HG03378 (cell line): ENCODE measurements around the gene ALS2.
"Not testable (repeated sequence)": the region's sequence is repeated elsewhere in the genome, so short reads cannot be mapped to it uniquely, and the experiment has no call there.

ENCODE experiments used
- ATAC-seq: cut with Tn5 transposase; IDR thresholded peaks from one replicate; pipeline ENCODE4 v1.9.1; 2021; ENCODE audit warnings: mild to moderate bottlenecking, moderate library complexity; ENCODE audit not compliant: unreplicated experiment

The ALS2 gene

DNA sequence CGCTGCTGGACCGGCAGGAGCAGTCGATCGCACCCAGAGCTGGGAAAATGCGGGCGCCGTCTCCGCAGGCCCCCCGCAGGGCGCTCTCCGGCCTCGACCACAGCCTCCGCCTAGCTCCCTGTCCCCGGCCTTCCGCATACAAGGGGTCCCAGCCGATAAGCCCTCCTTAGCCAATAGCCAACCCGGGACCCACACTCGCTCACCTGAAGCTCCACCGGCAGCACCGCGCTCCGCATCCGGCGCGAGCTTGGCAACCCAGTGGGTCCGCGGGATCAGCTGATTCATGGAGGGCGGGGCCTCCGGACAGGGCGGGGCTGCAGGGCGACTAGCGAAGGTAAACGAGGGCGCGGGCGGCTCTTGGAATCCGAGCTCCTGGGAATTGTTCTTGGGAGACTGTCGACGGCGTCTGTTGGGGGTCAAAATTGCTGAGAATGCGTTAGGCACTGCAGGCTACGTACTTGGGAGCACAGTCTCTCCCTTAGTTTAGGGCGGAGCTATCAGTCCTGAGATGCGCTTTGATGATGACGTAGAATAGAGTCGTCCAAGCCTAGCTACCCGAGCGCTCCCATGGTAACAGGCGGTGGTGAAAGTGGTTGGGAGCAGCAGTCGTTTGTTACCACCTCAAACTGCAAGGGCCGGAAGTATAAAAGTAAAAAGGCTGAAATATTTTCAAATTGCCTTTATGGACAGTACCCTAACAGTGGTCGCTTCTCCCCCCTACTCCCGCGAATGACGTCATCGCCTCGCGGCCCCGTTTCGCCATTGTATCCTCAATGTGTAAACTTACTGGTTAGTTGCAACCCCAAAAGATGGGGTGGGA is at the start of gene ALS2:
TSS of gene ALS2 (minus strand) at position 260 of the 820 bp plus-strand sequence. CDS start 12,048 bp downstream, outside the sequence.
- ATAC-seq: peak; percentile 88

DNA sequence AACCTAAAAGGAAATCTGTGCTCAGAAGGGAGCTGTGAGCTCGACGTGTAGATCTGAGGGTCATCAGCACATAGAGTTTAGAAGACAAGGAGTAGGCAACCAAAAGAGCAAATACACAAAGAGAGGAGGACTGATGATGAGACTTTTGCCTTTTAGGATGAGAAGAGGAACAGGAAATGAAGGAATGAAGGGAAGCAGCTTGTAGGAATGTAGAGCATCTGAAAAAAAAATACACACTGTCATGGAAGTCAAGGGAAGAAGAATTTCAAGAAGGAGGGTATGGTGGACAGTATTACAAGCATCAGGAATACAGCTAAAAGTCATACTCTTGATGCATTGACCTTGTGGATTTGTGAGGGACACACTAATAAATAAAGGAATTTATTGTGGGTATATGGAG is 47.5 kb upstream of the ALS2 start:
- no peak for ATAC-seq

DNA sequence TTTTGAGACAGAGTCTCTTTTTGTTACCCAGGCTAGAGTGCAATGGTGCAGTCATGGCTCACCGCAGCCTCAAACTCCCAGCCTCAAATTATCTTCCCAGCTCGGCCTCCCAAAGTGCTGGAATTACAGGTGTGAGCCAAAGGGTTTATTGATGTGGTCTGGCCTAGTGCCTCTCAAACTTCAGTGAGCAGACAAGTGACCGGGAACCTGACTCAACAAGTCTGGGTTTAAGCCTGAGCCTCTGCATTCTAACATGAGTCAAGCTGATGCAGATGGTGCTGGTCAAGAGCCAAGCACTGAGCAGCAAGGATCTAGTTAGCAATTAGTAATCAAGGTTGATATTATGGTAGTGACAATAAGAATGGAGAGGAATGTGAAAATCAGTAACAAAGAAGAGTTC is 46.9 kb upstream of the ALS2 start:
- ATAC-seq: no peak

DNA sequence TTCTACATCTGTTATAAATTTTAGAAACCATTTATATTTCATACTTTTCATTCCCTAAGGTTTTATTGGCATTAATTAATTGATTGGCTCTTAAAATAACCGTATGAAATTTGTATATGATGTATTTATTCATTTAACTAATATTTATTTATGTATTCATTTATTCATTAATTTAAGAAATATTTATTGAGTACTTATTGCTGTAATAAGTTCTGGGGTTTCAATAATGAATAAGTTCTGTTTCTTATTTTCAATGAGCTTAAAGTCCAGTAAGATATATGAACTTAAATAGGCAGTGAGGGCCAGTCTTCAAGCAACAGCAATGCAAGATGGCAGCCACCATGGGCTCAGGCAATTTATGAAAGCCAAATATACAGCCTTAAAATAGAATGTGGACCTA is 43.5 kb upstream of the ALS2 start:
- ATAC-seq: no peak

DNA sequence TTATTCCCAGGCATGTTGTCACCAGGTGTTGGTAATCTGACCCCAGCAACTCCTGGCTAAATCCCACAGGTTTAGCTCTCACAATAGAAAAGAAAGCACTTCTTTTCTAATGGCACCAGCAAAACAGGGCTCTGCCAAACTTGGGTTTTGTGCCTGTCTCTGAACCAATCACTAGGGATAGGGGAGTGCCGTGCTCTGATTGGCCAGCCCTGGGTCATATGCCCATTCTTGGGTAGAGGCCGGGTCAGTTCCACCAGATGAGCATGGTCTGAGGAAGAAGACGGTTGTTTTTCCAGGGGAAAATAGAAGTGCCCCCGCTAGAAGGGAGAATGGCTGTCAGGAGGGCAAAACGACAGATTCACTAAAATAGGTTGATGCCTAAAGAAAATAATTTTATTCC is 40.3 kb upstream of the ALS2 start:
- no peak for ATAC-seq

DNA sequence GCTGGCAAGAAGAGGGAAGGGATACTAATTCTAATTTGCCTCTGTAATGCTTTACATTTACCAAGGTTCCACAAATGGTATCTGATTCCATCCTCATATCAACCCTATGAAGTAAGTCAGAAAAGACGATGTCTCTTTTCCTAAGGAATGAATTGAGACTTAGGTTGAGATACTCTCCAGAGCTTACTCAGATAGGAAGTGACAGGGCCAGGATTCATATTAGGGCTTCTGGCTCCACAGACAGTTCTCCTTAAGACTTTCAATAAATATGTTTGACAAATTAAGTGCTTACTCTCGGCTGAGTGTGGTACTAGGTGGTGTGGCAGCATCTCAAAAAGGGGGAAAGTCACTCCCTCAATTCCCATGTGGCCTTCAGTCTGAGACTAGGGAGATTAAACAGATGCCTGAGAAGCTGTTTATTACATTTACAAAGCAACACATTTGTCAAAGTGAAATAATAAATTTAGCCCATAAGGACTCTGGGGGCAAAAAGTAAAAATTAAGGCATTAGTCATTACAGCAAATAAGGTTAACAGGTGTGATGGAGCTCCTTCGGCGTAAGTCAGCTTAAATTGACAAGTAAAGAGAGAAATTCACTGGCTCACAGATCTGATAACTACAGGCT is 39.8 kb upstream of the ALS2 start:
- no peak for ATAC-seq

DNA sequence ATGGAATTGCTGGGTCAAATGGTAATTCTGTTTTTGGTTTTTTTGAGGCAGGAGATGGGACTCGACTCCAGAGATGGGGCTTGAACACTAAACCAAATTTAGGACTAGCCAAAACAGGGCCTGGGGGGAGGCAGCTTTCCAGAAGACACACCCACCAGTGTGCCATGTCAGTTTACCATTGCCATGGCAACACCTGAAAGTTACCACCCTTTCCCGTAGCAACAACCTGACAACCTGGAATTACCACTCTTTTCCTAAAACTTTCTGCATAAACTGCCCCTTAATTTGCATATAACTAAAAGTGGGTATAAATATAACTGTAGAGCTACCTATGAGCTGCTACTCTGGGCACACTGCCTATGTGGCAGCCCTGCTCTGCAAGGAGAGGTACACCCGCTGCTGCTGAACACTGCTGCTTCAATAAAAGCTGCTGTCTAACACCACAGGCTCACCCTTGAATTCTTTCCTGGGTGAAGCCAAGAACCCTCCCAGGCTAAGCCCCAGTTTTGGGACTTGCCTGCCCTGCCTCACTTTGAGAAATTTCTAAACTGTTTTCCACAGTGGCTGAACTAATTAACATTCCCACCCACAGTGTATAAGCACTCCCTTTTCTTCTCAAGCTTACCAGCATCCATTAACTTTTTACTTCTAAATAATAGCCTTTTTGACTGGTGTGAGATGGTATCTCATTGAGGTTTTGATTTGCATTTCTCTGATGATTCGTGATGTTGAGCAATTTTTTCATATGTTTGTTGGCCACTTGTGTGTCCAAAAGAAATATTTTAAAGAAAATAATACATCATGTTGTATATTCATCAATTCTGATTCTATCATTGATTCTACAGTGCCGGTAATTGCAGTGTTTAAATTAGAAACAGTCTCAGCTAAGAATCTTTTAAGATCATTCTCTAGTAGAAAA is 36.2 kb upstream of the ALS2 start:
- no peak for ATAC-seq

DNA sequence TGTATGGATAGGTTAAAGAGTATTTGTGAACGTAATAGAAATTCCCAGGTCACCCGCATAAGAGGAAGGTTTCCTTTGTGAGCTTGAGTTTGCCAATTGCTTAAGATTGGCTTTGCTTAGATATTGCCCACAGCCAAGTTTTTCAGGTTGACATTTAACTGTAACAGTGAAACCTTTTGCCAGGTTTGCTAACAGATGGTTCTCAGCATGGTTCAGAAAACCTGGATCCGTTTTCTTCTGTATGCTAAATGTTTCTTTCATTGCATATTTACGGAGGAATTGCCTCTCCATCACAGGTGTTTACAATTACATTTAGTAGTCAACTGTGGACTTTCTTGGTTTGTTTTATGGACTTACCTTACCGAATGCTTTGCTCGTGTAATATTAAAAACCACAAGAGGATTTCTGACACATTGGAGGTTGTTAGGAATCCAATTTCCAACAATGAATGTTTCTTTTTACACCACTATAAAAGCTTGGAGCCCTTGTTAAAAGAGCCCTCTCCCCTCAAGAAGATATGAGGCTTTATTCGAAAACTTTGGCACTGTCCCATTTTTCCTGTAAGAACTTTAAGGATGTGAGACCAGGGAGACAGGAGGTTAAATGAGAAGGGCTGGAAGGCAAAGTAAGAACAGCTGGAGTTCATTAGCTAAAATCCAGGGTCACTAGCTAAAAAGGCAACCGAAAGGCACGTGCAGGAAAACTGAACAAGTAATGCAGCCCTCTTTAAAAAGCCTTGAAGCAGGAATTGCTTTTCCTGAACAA is 33.4 kb upstream of the ALS2 start:
- ATAC-seq: no peak

DNA sequence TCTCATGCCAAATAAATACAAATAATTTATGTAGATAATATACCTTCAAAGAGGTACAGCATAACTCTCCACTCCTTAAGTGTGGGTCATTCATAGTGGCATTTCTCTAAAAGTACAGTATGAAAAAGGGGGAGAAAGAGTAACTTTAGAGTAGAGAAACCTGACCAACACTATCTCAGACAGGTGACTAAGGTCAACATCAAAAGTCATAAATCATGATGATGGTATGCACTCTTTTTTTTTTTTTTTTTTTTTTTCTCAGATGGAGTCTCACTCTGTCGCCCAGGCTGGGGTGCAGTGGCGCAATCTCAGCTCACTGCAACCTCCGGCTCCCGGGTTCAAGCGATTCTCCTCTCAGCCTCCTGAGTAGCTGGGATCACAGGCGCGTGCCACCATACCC is 29.9 kb upstream of the ALS2 start:
- not testable (repeated sequence) for ATAC-seq

DNA sequence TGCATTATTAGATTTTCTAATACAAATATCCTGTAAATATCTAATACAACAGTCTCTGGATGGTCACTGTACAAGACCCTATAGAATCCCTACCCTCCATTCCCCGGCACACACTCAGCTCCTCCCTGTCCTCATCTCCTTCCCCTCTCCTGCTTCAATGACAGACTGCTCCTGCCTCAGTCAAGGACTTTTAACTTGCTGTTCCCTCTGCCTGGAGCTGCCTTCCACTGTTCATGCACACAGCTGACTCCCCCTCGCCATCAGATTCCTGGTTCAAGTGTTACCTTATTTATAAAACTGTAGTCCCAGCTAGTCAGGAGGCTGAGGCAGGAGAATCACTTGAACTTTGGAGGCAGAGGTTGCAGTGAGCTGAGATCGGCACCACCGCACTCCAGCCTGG is 28.9 kb upstream of the ALS2 start:
- ATAC-seq: no peak

DNA sequence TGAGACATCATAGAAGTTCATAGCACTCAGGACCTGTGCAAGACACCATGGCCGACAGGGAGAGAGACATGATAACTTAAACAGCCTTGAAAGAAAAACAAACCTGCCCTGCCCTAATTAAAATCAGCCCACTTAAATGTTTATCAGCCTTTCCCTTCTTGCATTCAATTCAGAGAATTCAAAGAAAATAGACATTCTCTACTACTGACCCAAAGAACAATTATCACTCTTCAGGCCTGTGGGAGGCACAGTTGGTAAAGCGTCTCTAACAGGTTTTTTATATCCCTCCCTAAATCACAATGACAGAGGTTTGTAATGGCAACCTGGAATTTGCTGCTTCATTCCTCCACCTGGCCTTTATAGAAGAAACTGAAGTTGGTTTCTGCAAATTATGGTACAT is 27.3 kb upstream of the ALS2 start:
- no peak for ATAC-seq

DNA sequence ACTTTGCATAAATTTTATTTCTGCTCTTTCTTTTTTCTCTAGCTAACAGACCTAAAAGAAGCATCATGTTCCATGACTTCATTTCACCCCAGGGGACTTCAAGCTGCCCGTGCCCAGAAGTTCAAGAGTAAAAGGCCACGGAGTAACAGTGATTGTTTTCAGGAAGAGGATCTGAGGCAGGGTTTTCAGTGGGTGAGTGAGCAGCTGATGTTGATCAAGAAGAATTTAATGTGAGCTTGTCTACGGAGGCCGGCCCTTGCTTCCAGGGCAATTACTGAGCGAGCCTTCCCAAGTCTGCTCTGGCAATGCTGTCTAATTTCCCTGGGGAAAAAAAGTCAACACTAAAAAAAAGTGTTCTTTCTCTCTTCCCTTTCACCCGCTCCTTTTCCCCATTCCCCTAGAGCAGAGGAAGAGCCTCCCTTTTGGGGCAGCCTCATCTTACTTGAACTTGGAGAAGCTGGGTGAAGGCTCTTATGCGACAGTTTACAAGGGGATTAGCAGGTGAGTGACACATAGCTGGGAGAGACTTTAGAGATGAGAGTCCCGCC is 26.8 kb upstream of the ALS2 start:
- no peak for ATAC-seq

DNA sequence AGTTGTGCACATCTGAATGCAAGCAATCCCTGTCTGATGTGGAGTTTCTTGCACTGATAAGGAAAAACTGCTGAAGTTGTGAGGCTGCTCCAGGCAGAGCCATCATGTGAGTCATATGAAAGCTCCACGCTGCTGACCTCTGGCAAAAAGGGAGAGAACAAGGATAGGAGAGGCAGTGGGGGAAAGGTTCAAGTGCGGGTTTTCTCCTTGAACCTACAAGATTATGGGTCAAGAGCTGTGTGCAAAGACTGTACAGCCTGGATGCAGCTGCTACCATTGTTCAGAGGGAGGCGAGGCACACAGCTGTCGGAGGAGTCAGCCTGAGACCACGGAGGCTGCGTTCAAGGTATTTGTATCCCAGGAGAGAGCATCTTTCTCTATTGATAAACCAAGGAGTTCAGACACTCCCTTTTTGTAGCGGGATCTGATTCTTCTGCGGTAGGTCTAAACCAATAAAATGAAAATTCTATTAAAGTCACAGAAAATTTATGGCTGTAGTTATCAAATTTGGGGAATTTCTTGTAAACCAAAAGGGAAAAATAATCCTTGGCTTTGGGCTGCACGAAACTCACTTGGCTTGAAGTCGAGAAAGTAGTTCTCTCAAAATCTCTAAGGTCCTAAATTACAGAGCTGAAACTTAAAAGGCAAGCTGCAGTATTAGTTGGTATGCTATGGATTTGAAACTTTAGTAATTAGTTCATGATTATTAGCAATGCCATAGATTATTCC is 25.9 kb upstream of the ALS2 start, which contains the start of gene CDK15:
TSS of gene CDK15 (plus strand) at position 96 of the 729 bp plus-strand sequence. CDS start at position 224, 128 bp downstream.
- ATAC-seq: no peak

DNA sequence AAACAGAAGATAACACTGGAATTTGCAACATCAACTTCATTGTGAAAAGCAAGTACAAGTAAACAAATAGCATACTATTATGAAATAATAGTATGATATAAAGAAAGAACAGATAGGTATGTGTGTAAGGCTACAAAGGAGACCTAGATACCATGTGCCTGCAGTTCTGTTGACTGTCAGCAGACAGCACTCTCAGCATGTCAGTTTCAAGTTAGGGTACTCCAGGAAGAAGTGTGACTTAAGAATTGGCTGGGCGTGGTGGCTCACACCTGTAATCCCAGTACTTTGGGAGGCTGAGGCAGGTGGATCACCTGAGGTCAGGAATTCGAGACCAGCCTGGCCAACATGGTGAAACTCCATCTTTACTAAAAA is 18.2 kb upstream of the ALS2 start:
- not testable (repeated sequence) for ATAC-seq

DNA sequence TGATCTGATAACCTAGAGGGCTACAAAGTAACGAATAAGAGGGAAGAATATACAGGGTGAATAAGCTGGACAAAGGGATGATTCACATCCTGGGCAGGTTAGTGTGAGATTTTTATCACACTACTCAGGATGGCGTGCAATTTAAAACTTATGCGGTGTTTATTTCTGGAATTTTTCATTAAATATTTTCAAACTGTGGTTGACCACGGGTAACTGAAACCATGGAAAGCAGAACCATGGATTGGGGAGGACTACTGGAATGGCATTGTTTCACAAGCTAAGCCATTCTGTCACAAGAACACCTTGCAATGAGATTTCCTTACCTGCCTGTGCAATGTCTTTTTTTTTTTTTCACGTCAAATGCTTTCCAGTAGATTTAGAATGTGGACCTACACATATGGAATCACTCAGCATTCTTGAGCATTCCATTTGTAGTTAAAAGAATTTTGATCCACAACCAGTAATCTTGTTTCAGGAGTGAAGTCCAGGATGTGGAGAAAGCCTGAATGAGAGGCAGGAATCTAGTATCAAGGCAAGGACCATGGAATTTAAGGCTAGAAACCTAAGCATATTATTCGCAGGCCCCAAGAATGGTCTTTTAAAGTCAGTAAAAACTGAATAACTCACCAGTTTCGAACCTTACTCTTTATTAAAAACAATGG is 17.6 kb upstream of the ALS2 start:
- no peak for ATAC-seq

DNA sequence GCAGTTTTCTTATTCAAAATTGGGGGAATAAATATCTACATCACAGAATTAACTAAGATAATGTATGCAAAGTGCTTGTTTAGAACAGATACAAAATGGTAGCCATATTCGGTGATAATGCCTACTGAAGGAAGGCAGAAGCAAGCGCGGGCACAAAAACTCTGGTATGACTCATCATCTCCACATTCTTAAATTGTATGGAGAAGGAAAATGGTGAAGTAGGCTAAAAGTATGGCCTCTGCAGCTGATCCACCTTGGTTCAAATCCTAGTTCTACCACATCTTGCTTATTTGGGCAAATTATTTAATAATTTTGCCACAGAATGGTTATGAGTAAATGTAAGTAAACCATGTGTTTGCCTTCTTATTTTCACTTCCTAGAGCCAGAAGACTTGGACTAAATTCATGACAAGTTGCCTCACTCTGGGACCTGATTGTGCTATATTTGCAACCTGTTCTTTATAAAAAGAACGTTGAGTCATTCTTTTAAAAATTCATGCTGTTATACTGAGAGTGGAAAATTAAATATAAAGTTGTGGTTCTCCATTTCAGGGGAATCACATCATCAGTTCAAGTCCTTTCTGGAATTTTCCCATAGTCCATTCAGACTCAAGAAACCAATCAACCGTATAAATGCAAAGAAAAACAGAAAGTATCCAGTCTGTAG is 16.6 kb upstream of the ALS2 start:
- ATAC-seq: no peak

DNA sequence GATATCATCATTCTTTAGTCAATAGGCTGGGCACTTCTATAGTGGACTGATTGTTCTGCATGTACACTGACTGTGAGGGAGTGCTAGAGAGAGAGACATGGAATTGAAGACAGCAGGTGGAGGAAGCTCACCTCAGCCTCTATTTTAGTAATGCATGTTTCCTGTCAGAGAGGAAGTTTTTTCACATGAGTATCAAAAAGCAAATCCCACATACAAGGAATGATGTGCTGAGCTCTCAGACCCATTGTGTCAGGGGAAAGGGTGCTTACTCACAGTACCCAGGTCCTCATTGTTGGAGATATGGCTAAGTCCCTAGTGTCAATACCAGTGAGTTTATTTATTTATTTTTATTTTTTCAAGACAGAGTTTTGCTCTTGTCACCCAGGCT is 15.7 kb upstream of the ALS2 start:
- ATAC-seq: no peak

DNA sequence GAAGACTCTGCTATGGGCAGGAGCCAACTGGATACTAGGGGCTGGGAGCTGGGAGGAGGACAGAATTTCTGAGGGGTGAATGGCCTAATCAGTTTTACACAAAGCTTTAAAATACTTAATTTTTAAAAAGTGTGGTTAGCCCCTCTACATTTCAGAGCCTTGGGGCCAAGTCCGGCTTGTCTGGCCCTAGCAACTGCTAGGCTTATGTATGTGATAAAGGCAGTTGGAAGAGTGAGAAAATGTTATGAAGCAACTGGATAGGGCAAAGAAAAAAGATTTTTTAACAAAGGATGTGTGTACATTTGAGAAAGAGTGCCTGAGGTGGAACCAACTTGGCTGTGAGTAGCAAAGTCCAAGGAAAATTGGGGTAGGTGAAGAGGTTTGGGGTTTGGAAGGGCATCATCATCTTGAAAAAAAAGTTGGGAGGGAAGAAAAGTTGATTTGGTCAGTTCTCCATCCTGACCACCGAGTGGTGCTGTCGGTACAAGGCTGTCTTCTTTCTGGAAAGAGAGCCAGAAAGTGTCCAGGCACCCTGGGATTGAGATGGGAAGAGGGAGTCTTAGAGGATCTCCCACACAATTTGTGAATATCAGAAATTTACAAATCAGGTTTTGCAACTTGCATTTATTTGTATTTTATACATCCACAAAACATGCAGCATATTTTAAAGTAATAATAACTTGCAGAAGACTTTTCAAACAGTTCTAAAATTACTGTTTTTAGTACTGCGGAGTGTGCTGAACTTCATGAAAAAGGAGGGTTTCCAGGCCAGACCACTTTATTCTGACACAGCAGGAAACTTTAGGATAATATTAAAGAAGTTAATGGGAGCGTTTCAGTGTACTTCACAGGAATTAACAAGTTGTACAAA is 15.1 kb upstream of the ALS2 start:
- ATAC-seq: no peak
